B cell (primary cell): ENCODE data around the gene SERPINB6.

Source experiments
- CTCF ChIP-seq: fragments of 200-600 bp; IDR thresholded peaks from one replicate; pipeline ENCODE4 v1.8.0; 2022; ENCODE audit warnings: antibody characterized with exemption, mild to moderate bottlenecking
- EZH2 ChIP-seq: IDR thresholded peaks from 2 replicates; pipeline ENCODE4 v1.6.1; 2012; ENCODE audit warnings: borderline replicate concordance, low read depth, mild to moderate bottlenecking, moderate library complexity, low read length; ENCODE audit not compliant: insufficient read depth, poor library complexity, severe bottlenecking

- TF ChIP-seq EZH2 = no peak
- no peak for TF ChIP-seq CTCF
Measured at GRCh38 chr6:2917801-2918445, 53.4 kb downstream of the SERPINB6 start.
